Keratinocyte (primary cell): ENCODE measurements around the gene MED27.

Experiments used
- EZH2 ChIP-seq: IDR thresholded peaks from one replicate; pipeline ENCODE4 v1.6.1; 2012; ENCODE audit warnings: inconsistent platforms, mild to moderate bottlenecking, low read length, moderate library complexity
- TF ChIP-seq, protein P1 (sequence below), 3 experiments: IDR thresholded peaks in 1 of 3; conservative IDR thresholded peaks in 1 of 3; optimal IDR thresholded peaks in 1 of 3; 2 replicates in 2 of 3; 3 replicates in 1 of 3; pipeline versions ENCODE3 to v1.5.1; 2011; ENCODE audit warnings: low read length in 3 of 3, mild to moderate bottlenecking in 3 of 3, moderate library complexity in 2 of 3, control low read depth in 1 of 3, inconsistent platforms in 1 of 3; ENCODE audit not compliant: insufficient read depth in 2 of 3; ENCODE audit errors: extremely low read depth in 1 of 3

DNA sequence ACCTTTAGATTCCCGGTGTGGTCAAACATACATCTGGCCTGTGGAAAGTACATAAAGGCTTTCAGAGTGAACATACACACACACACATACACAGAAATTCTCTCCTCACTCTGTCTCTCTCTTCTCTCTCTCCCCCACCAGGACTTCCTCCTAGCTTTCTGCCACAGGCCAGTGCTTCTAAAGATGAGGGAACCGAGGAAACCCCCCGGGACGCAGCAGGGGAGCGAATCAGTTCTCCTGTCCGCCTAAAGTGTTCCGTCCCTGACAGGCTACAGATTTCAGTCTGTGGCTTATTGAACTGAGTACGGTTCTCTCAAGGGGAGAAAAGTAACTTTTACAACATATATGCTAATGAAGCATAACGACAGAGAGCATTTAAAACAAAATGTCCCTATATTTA lies 75.8 kb downstream of the MED27 start:
- TF ChIP-seq, protein P1, sequence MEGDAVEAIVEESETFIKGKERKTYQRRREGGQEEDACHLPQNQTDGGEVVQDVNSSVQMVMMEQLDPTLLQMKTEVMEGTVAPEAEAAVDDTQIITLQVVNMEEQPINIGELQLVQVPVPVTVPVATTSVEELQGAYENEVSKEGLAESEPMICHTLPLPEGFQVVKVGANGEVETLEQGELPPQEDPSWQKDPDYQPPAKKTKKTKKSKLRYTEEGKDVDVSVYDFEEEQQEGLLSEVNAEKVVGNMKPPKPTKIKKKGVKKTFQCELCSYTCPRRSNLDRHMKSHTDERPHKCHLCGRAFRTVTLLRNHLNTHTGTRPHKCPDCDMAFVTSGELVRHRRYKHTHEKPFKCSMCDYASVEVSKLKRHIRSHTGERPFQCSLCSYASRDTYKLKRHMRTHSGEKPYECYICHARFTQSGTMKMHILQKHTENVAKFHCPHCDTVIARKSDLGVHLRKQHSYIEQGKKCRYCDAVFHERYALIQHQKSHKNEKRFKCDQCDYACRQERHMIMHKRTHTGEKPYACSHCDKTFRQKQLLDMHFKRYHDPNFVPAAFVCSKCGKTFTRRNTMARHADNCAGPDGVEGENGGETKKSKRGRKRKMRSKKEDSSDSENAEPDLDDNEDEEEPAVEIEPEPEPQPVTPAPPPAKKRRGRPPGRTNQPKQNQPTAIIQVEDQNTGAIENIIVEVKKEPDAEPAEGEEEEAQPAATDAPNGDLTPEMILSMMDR (optimal IDR thresholded peaks at IDR 0.05 in 1 of 3, IDR thresholded peaks at IDR 0.05 in 1 of 3, conservative IDR thresholded peaks at IDR 0.05 in 1 of 3; ENCODE audit: extremely low read depth in 1 of 3, insufficient read depth in 2 of 3, low read length in 3 of 3): no peak
- no peak for TF ChIP-seq EZH2
